ENCODE measurements around the gene MACROH2A1.

DNA sequence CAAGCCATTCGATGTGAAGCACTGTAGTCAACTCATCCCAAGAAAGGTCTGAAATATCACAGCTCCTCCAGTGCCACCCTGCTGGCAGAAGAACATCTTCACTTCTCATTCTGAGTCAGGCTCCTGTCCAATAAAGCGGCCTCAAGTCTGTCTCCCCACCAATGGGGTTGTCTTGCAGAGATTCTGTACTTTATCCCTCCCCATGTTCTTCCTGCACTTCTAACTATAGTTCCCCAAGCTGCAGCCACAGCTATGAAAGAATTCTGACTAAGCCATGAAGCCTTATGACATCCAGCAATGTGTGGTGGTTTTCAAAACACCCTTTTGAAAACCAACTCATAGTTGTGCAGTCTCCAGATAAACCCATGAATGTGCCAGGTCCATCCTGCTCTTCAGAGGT lies 6.8 kb downstream of the MACROH2A1 start:
- TF ChIP-seq, protein P1, sequence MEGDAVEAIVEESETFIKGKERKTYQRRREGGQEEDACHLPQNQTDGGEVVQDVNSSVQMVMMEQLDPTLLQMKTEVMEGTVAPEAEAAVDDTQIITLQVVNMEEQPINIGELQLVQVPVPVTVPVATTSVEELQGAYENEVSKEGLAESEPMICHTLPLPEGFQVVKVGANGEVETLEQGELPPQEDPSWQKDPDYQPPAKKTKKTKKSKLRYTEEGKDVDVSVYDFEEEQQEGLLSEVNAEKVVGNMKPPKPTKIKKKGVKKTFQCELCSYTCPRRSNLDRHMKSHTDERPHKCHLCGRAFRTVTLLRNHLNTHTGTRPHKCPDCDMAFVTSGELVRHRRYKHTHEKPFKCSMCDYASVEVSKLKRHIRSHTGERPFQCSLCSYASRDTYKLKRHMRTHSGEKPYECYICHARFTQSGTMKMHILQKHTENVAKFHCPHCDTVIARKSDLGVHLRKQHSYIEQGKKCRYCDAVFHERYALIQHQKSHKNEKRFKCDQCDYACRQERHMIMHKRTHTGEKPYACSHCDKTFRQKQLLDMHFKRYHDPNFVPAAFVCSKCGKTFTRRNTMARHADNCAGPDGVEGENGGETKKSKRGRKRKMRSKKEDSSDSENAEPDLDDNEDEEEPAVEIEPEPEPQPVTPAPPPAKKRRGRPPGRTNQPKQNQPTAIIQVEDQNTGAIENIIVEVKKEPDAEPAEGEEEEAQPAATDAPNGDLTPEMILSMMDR (IDR thresholded peaks at IDR 0.05; ENCODE audit: insufficient read depth, low read length, poor library complexity, severe bottlenecking): no peak
- TF ChIP-seq EZH2phosphoT487 (conservative IDR thresholded peaks at IDR 0.05; ENCODE audit: low read length): no peak
